Suppressor macrophage treated with lipopolysaccharide for 1 hour (primary cell): ENCODE measurements around the gene CRTC1.

Source experiments
- DNase-seq, 3 donors: peaks; one replicate each; pipeline ENCODE4 v3.0.0-alpha.2; 2020 to 2022

The CRTC1 gene

DNA sequence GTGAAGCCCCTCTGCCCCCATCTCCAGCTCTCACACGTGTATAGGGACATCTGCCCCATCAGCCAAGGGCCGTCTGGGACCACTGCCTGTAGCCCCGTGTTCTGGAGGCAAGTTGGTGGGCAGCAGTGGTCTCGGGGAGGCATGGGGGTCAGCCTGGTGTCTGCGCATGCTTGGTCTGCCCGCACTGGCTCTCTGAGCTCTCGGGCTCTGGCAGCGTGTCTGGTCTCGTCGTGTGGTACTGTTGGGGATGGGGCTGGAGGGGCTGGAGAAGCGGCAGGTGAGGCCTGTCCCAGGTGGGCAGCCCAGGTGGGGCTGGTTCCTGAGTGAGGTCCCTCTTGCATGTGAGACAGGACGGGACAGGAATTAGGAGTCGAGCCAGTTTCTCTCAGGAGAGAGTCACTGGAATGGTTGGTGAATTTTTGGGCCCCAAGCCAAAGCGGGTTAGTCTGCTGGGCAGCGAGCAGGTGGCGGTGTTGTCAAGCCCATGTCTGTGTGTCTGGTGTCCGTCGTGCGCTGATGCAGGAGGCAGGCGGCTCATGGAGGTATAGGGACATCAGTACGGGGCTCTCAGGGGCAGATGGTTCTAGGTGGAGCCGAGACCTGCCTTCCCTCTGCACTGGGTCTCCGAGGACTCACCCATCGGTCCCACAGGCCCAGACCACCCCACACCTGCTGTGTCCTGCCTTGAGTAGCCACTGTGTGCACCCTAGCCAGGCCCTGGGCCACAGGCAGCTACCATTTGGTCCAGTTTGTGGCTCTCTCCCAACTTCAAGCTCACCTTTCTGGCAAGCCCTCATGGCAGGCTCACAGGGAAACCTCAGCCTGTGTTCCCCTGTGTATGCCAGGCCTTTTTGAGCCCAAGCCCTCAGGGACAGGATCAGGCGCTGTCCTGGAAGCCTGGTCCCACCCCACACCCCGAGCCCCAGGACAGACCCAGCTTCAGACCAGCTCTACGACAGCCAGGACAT lies 89.4 kb downstream of the CRTC1 start:
- DNase-seq, result no peak

- DNase-seq, result no peak
Measured at GRCh38 chr19:18773682-18774081, 90.2 kb downstream of the CRTC1 start.

GRCh38 chr19:18774107-18774506 lies 90.6 kb downstream of the CRTC1 start:
- DNase-seq, result no peak

- DNase-seq, result no peak
Measured at GRCh38 chr19:18774782-18775444, 91.4 kb downstream of the CRTC1 start.

- DNase-seq, result no peak
Measured at GRCh38 chr19:18775586-18776287, 92.3 kb downstream of the CRTC1 start.

DNA sequence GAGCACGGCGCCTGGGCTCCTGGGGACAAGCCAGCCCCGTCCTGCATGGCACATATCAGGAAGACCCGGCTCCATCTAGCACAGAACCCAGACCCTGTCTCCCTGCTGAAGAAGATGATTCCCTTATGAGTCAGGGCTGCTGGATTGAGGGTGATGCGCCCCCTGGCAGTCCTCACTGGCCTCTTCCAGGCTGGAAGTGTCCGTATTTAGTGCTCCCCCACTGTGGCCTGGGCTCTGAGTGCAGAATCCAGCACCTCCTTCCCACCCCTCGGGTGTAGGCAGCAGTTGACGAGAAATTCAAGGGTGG lies 92.8 kb downstream of the CRTC1 start:
- no peak for DNase-seq

DNA sequence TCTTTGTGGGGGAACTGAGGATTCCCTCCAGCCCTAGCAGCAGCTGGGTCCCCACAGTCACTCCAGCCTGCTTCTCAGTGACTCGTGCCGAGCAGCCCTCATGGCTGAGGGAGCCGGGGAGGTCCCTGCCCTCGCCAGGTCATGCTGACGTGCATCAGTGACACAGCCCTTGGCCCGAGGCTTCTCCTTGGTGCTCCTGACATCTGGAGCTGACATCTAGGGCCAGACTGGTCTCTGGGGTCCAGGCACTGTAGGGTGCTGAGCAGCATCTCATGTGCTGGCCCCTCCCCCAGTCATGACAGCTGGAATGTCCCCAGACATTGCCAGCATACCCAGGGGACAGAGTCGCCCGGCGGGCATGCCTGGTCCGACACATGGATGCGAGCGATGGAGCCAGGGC lies 93.3 kb downstream of the CRTC1 start:
- peak in 1 of 3 donors; percentile 24 for DNase-seq

DNA sequence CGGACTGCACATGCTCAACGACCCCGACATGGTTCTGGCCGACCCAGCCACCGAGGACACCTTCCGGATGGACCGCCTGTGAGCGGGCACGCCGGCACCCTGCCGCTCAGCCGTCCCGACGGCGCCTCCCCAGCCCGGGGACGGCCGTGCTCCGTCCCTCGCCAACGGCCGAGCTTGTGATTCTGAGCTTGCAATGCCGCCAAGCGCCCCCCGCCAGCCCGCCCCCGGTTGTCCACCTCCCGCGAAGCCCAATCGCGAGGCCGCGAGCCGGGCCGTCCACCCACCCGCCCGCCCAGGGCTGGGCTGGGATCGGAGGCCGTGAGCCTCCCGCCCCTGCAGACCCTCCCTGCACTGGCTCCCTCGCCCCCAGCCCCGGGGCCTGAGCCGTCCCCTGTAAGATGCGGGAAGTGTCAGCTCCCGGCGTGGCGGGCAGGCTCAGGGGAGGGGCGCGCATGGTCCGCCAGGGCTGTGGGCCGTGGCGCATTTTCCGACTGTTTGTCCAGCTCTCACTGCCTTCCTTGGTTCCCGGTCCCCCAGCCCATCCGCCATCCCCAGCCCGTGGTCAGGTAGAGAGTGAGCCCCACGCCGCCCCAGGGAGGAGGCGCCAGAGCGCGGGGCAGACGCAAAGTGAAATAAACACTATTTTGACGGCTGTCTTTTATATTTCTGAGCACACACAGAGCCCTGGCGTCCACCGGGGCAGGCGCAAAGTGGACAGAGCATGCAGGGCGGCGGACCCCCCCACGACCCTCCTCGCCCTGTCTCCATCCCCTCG lies 94.0 kb downstream of the CRTC1 start:
- DNase-seq, result no peak

- DNase-seq, result no peak
Measured at GRCh38 chr19:18778076-18778389, 94.6 kb downstream of the CRTC1 start.

GRCh38 chr19:18778826-18779495 lies 95.5 kb downstream of the CRTC1 start:
- DNase-seq, result no peak

DNA sequence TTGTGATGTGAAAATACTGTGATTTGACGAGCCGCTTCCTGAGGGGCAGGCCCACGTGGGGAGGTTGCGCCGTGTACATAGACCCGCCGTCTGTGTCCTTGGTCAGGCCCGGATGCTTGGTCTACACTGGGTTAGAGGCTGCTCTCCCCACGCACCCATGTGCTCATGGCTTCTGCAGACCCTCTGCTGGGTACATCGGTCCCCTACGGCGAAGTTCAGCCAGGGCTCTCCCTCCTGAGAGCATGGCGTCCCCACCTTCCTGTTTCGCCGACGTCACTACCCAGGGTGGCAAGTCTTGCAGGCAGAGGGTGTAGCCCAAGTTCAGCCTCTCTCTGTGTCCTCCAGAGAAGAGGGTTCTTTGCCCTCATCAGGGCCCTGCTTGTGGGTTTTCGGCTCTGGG lies 96.6 kb downstream of the CRTC1 start:
- DNase-seq, result no peak

DNA sequence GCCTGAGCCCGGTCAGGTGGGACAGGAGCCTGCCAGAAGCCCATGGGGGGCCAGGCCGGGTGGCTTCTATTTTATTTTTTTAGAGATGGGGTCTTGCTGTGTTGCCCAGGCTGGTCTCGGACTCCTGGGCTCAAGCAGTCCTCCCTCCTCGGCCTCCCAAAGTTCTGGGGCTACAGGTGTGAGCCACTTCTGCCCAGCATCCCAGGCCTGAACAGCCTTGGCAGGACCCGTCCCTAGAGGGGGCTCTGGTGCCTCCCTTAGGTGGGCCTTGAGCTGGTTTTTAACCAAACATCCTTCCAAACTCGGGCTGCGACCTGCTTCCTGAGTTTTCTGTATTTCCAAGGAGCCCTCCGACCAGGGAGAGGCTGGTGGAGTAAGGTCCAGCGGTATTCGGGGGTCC lies 97.2 kb downstream of the CRTC1 start:
- no peak for DNase-seq

DNA sequence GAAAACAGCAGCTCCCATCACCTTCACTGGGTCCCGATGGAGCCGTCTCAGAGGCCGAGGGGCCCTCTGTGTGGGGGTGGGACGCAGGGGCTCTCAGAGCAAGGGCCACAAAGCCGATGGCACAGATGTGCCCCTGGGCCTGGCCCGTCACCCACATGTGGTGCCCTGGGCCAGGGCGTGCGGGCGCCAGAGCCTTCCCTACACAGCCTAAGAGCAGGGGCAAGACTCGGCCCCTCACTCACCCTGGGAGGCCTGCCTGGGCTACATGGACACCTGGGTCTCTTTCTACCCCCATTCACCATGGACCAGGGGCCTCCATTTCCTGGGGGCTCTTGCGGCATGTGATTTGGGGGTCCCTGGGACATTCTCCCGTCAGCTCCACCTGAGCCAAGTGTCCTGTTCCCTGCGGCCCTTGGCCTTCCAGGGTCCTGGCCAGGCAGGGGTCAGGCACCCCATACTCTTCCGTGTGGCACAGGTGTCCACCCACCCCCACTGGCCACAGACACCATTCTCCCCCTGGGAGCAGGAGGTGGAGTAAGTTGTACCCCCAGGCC lies 97.6 kb downstream of the CRTC1 start:
- no peak for DNase-seq

DNA sequence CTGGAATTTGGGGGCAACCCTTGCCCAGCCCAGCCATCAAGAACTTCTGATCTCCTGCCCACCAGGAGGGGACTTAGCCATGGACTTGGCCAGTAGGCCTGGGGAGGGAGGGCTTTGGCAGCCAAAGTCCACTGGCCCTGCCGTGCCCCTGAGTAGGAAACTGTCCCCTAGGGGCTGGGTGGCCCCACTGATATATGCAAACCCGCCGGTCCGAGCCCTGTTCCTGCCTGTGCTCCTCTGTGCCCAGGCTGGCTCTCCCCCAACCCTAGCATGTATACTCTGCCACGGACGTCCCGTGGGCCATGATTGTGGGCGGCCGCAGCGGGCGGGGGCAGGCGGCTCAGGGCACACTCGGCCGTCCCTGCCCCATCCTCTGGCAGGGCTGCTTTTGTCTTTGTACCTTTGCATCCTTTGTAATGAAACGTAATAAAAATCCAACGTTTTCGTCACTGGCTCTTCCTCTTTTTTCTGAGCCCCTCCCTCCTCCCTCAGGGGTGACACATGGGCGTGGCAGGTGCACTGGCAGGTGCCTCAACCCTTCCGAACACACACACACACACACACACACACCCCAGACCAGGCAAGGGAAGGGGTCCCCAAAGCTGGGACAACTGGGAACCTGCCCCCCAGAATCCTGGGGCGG lies 98.5 kb downstream of the CRTC1 start:
- DNase-seq, result no peak

DNA sequence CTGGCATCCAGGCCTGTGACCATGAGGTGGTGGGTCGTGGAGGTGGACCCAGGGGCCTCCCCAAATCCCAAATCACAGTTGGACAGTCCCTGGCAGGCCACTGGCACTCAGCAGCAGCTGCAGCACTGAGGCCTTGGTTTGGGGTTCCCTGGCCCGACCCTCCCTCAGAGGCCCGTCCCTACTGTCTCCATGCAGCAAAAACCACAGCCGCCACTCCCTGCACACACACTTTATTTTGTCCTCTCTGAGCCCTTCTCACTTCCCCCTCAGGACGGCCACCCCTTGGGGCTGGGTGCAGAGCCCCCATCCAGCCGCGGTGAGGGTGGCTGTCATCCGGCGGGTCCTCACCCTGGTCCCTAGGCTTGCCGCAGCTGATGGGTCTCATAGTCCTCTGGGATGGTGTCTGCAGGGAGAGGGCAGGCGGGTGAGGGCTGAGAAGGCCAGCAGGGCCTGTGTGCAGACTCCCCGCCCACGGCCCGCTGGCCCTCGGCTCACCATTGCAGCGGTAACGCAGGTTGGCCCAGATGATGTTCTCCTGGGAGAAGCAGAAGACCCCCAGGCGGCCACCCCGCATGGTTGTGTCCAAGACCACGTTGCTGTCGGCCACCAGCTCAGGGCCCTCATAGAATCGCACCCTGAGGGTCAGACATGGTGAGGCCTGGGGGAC lies 99.2 kb downstream of the CRTC1 start:
- DNase-seq, result no peak

DNA sequence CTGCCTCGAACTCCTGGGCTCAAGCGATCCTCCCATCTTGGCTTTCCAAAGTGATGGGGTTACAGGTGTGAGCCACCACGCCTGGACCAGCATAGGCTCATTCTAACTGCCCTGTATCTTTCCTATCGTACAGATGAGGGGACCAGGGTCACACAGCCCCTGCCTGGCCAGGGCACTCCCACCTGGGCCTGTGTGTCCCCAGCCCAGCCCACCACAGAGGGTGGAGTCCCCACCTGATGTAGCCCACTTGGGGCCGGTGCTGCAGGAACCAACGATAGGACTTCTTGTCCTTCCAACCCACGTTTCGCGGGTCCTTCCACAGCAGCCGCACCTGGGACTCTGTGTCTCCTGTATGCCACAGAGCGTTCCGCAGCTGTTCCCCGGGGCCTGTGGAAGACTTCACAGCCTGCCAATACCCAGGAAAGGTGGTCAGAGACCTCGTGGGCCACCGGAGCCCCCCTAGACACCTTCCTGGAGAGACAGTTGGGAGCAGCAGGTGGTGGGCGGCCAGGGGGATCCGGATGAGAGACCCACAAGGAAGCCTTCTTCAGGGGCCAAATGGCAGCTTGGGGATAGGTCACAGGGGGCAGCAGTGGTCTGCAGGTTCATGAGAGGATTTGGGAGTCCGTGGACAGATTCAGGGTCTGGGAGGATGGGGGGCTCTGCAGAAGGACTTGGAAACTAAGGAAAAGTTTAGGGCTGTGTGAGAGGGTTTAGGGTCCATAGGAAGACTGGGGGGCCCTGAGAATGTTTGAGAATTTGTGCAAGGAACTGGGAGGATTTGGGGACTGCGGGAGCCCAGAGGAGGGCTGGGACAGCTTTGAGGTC lies 100.7 kb downstream of the CRTC1 start:
- DNase-seq, result no peak

GRCh38 chr19:18784786-18785120 lies 101.3 kb downstream of the CRTC1 start:
- DNase-seq, result no peak

GRCh38 chr19:18785179-18786124 lies 102.0 kb downstream of the CRTC1 start:
- DNase-seq, result peak; percentile 76 to 92 (median 85)
